Effector memory CD4-positive, alpha-beta T cell (primary cell): ENCODE measurements around the gene CNGA4.
"Not testable (repeated sequence)": the region's sequence is repeated elsewhere in the genome, so short reads cannot be mapped to it uniquely, and the experiment has no call there.

Experiments used
- DNase-seq, 3 donors: peaks; one replicate each; pipeline ENCODE4 v3.0.0-alpha.2; 2020
- H3K27ac ChIP-seq: 2 replicates; pipeline ENCODE4 v1.7.0; 2013; ENCODE audit warnings: mild to moderate bottlenecking, low read length, moderate library complexity; ENCODE audit not compliant: insufficient read depth, poor library complexity, severe bottlenecking
- H3K27me3 ChIP-seq: replicated peaks from 2 replicates; pipeline ENCODE4 v1.7.0; 2013; ENCODE audit warnings: mild to moderate bottlenecking, low read length; ENCODE audit not compliant: insufficient read depth, control insufficient read depth, poor library complexity, severe bottlenecking
- H3K36me3 ChIP-seq: 2 replicates; pipeline ENCODE4 v1.7.0; 2013; ENCODE audit warnings: mild to moderate bottlenecking, low read length, moderate library complexity; ENCODE audit not compliant: control insufficient read depth, insufficient read depth
- H3K4me1 ChIP-seq: 2 replicates; pipeline ENCODE4 v1.7.0; 2013; ENCODE audit warnings: low read length, mild to moderate bottlenecking; ENCODE audit not compliant: control insufficient read depth, insufficient read depth, poor library complexity, severe bottlenecking
- H3K4me3 ChIP-seq: 2 replicates; pipeline ENCODE4 v1.7.0; 2013; ENCODE audit warnings: low read length, low read depth, mild to moderate bottlenecking; ENCODE audit not compliant: insufficient read depth, poor library complexity, severe bottlenecking
- H3K9me3 ChIP-seq: 2 replicates; pipeline ENCODE4 v1.7.0; 2013; ENCODE audit warnings: mild to moderate bottlenecking, low read length, moderate library complexity; ENCODE audit not compliant: control insufficient read depth

CNGA4 gene

GRCh38 chr11:6280809-6281208 lies 41.9 kb downstream of the CNGA4 start:
- H3K4me1 ChIP-seq, H3K27me3 ChIP-seq, H3K9me3 ChIP-seq, H3K4me3 ChIP-seq, H3K36me3 ChIP-seq, DNase-seq, H3K27ac ChIP-seq: not testable (repeated sequence)

- Histone ChIP-seq H3K4me3 (no peak overlapping the region), H3K36me3 (no peaks in the 10 kb centered on the region), H3K9me3 (no peaks in the 10 kb centered on the region), H3K4me1 (no peaks in the 10 kb centered on the region), H3K27ac (no peak overlapping the region), H3K27me3 (no peaks in the 10 kb centered on the region)
- no peak for DNase-seq
Observed at GRCh38 chr11:6283453-6284023, 44.6 kb downstream of the CNGA4 start.

DNA sequence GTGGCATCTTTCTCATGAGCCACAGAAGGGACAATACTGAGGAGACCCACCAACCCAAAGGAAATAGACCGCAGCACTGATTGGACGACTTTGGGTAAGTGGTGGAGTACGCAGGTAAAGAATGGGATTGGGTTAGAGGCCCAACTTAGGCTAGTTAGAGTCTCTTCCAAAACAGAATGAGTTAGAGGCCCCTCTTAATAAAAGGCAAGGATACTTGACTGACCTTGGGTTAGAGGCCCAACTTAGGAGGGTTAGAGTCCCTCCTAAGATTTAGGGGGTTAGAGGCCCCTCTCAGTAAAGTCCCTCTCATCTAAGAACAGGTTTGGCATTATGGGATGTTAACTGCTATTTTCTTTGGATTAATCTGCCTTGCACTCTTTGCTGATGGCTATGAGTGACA lies 45.4 kb downstream of the CNGA4 start:
- no peaks in the 10 kb centered on the region for H3K27me3 ChIP-seq
- no peaks in the 10 kb centered on the region for H3K36me3 ChIP-seq
- no peak for DNase-seq
- no peak overlapping the region for H3K27ac ChIP-seq
- no peak overlapping the region for H3K4me3 ChIP-seq
- no peaks in the 10 kb centered on the region for H3K4me1 ChIP-seq
- no peaks in the 10 kb centered on the region for H3K9me3 ChIP-seq

GRCh38 chr11:6285019-6285418 lies 46.1 kb downstream of the CNGA4 start:
- H3K27ac ChIP-seq, result no peak overlapping the region
- no peaks in the 10 kb centered on the region for H3K4me1 ChIP-seq
- no peak for DNase-seq

More at GRCh38 chr11:6285019-6285418, 46.1 kb downstream of the CNGA4 start:
- no peaks in the 10 kb centered on the region for H3K27me3 ChIP-seq
- no peaks in the 10 kb centered on the region for H3K36me3 ChIP-seq
- H3K4me3 ChIP-seq, result no peak overlapping the region
- H3K9me3 ChIP-seq, result no peaks in the 10 kb centered on the region
